ENCODE measurements around the gene CBY3. TPM values are rescaled to one million over a fixed set of nuclear protein-coding genes. Genes with fewer than 3 reads are reported as not detected.
A peak's percentile ranks its signal among the peaks of the same experiment; 100 is the strongest.

The CBY3 gene
- total and polyA plus RNA-seq, 2 of the 8 experiments (the other 6 are each of a cell fraction or from before 2014, with no cell fraction given): 0.39 TPM

DNA sequence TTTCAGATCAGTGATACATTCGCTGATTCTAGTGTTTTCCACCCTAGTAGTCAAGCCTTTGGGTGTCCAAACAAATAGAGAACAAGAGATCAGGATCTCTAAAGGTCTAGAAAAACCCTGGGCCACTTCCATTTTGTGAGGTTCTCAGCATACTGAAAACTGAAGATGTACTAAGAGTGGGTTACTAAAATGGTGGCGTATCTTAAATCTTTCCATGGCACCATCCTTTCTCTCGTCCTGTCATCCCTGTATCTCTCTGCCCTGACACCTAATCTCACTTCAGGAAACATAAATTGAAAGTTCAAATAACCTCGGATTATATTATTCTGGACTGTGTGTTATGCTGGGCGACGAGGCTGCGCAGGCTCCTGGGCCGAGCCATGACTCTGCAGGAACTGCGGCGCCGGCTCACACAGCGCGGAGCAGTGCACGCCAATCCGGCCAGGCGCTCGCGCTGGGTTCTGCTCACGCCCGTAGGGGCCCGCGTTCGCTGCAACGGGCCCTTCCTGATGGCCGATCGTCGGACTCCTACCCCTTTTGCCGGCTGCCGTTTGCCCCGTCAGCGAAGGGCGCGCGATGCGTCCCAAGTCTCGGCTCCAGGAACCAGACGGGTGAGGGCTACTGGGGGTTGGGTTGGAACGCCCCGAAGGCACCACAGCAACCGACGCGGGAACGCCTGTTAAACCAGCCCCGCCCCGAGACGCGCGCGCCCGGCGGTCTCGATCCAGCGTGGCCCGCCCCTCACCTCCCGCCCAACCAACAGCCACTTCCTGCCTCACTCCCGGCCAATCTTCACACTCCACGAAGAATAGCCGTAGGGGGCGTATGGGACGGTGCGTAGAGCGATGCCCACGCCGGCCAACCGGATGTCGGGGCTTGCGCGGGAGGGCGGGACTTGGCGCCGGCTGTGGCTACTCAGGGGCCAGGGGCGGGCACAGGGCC is 17.4 kb upstream of the CBY3 start:
- Histone ChIP-seq H3K23ac (ENCODE audit: insufficient read length) (no peak overlapping the region), H3K27ac (ENCODE audit: low read depth, low read length) (peak overlapping the region; percentile 91), H3K23me2 (ENCODE audit: low read depth, low read length) (peaks cover 6% of the 10 kb centered on the region; the same call in 1 of the 2 replicates), H4K20me1 (replicated peaks in 1 of 2; ENCODE audit: control insufficient read depth in 1 of 2, insufficient read depth in 2 of 2, low read length in 2 of 2) (peaks cover 5 to 15% of the 10 kb centered on the region in 2 experiments), H2AK5ac (ENCODE audit: low read depth, low read length) (no peak overlapping the region), H4K5ac (ENCODE audit: insufficient read length, low read depth, low read length) (peak overlapping the region; percentile 69), H3K9ac (replicated peaks in 1 of 4; ENCODE audit: extremely low read depth in 1 of 4, low read depth in 3 of 4, low read length in 3 of 4) (peak overlapping the region; percentile 95 to 99 (median 96)), H2BK120ac (replicated peaks; ENCODE audit: low read depth, low read length) (peak overlapping the region; percentile 41), H3K18ac (ENCODE audit: extremely low read depth, low read length) (peak overlapping the region; percentile 78), H3K56ac (replicated peaks; ENCODE audit: insufficient read length, low read depth, low read length) (peak overlapping the region; percentile 95), H3K27me3 (replicated peaks in 1 of 4; ENCODE audit: control insufficient read depth in 3 of 4, extremely low read depth in 1 of 4, insufficient read depth in 3 of 4, low read length in 3 of 4) (no peaks in the 10 kb centered on the region), H3K4me3 (ENCODE audit: extremely low read depth in 1 of 4, insufficient read depth in 2 of 4, low read depth in 3 of 4, low read length in 4 of 4) (peak overlapping the region; percentile 91 to 99 (median 96)), H3K79me1 (ENCODE audit: low read depth, low read length) (peaks cover 3% of the 10 kb centered on the region), H3K14ac (ENCODE audit: insufficient read length) (no peak overlapping the region), H4K91ac (replicated peaks; ENCODE audit: insufficient read length, low read length) (peak overlapping the region; percentile 11), H3K4ac (replicated peaks; ENCODE audit: insufficient read length, low read depth, low read length) (no peak overlapping the region), H2BK5ac (ENCODE audit: low read depth, low read length) (peak overlapping the region; percentile 84), H4K8ac (ENCODE audit: extremely low read depth, insufficient read depth, low read length) (peak overlapping the region; percentile 98), H2AFZ (ENCODE audit: low read length) (no peak overlapping the region), H3K36me3 (ENCODE audit: control insufficient read depth in 2 of 4, insufficient read depth in 4 of 4, low read length in 3 of 4) (peaks cover 0 to 3% (median 0%) of the 10 kb centered on the region in 4 experiments; a peak in 2 of 8 replicates), H3K4me1 (replicated peaks in 1 of 4; ENCODE audit: control insufficient read depth in 3 of 4, insufficient read depth in 4 of 4, low read length in 3 of 4) (peaks cover 0 to 9% (median 2%) of the 10 kb centered on the region in 4 experiments; a peak in 3 of 7 replicates), H2BK15ac (ENCODE audit: low read length) (no peak overlapping the region), H2BK20ac (ENCODE audit: low read length) (no peak overlapping the region), H3K9me3 (ENCODE audit: insufficient read depth in 2 of 2, low read depth in 1 of 2, low read length in 1 of 2) (no peaks in the 10 kb centered on the region), H3K79me2 (ENCODE audit: control insufficient read depth in 1 of 2, insufficient read depth in 2 of 2, low read length in 2 of 2) (peaks cover 27 to 42% of the 10 kb centered on the region in 2 experiments), H2BK12ac (ENCODE audit: low read depth, low read length) (peak overlapping the region; percentile 76; the same call in 1 of the 2 replicates), H3K4me2 (ENCODE audit: insufficient read depth in 1 of 2, low read depth in 2 of 2, low read length in 2 of 2) (peak overlapping the region; percentile 78 to 85)
- WGBS, 2 experiments (ENCODE audit: extremely low coverage in 1 of 2, insufficient coverage in 1 of 2, insufficient read length in 1 of 2, insufficient replicate concordance in 2 of 2, low coverage in 1 of 2, low lambda C conversion rate in 2 of 2, missing lambda C conversion rate in 1 of 2): 5% methylated on average over 47 of the region's 72 CpGs; no CpG with 5 or more reads in 1 of the 2 experiments
- FAIRE-seq: no peak
- ChIA-PET POLR2A (ENCODE audit: partially characterized antibody) (interaction anchor here (0.9 to 5.7 kb wide), 11 partner anchors 11 to 90 kb away, joined by 3 to 50 read pairs (median 5); partner anchors contain the start of genes CBY3, HNRNPH1 and MAML1), CTCF (ENCODE audit: partially characterized antibody) (no interaction called here)
- peak; percentile 96 to 98 for DNase-seq (ENCODE audit: low read depth in 1 of 2, low spot score in 2 of 2)
- TF ChIP-seq YY1 (IDR thresholded peaks at IDR 0.05; ENCODE audit: low read depth, low read length) (peak; percentile 85), EZH2 (IDR thresholded peaks at IDR 0.05; ENCODE audit: low read depth, low read length, severe bottlenecking) (no peak), CBX5 (IDR thresholded peaks at IDR 0.05; ENCODE audit: low read depth, low read length) (no peak), SUZ12 (IDR thresholded peaks at IDR 0.05; ENCODE audit: low read length) (no peak), BRCA1 (IDR thresholded peaks at IDR 0.05; ENCODE audit: low read depth, low read length) (0 out of 2 replicates have a peak, but pooled peaks have one; percentile 5)
- TF ChIP-seq, protein P1, sequence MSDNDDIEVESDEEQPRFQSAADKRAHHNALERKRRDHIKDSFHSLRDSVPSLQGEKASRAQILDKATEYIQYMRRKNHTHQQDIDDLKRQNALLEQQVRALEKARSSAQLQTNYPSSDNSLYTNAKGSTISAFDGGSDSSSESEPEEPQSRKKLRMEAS (IDR thresholded peaks at IDR 0.05): 0 out of 2 replicates have a peak, but pooled peaks have one; percentile 32
- TF ChIP-seq, protein P2, sequence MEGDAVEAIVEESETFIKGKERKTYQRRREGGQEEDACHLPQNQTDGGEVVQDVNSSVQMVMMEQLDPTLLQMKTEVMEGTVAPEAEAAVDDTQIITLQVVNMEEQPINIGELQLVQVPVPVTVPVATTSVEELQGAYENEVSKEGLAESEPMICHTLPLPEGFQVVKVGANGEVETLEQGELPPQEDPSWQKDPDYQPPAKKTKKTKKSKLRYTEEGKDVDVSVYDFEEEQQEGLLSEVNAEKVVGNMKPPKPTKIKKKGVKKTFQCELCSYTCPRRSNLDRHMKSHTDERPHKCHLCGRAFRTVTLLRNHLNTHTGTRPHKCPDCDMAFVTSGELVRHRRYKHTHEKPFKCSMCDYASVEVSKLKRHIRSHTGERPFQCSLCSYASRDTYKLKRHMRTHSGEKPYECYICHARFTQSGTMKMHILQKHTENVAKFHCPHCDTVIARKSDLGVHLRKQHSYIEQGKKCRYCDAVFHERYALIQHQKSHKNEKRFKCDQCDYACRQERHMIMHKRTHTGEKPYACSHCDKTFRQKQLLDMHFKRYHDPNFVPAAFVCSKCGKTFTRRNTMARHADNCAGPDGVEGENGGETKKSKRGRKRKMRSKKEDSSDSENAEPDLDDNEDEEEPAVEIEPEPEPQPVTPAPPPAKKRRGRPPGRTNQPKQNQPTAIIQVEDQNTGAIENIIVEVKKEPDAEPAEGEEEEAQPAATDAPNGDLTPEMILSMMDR (IDR thresholded peaks at IDR 0.05; ENCODE audit: control extremely low read depth in 1 of 3, insufficient read depth in 1 of 3, low read depth in 1 of 3, low read length in 3 of 3): no peak
